ENCODE measurements around the gene UQCR10.

- TF ChIP-seq CTCF (IDR thresholded peaks at IDR 0.05; ENCODE audit: insufficient read depth, low read length), result no peak
- no peak for TF ChIP-seq POLR2AphosphoS5 (IDR thresholded peaks at IDR 0.05; ENCODE audit: low read depth)
- no peak for TF ChIP-seq GABPA (IDR thresholded peaks at IDR 0.05; ENCODE audit: low read depth)
Observed at GRCh38 chr22:29738118-29738815, 28.9 kb upstream of the UQCR10 start.
